ENCODE measurements around the gene UTP11.
A peak's percentile ranks its signal among the peaks of the same experiment; 100 is the strongest.

The UTP11 gene

GRCh38 chr1:38006008-38006828, 6.3 kb upstream of the UTP11 start:
- in situ Hi-C loops (cut with HindIII; ENCODE audit: low pct_unique_long_range_greater_than_20kb, low sequenced_read_pairs): no loop called here
- no peak for TF ChIP-seq JUND (IDR thresholded peaks at IDR 0.05; ENCODE audit: low read depth)
- no peak for DNase-seq (ENCODE audit: low read depth in 1 of 2, low spot score in 1 of 2)

DNA sequence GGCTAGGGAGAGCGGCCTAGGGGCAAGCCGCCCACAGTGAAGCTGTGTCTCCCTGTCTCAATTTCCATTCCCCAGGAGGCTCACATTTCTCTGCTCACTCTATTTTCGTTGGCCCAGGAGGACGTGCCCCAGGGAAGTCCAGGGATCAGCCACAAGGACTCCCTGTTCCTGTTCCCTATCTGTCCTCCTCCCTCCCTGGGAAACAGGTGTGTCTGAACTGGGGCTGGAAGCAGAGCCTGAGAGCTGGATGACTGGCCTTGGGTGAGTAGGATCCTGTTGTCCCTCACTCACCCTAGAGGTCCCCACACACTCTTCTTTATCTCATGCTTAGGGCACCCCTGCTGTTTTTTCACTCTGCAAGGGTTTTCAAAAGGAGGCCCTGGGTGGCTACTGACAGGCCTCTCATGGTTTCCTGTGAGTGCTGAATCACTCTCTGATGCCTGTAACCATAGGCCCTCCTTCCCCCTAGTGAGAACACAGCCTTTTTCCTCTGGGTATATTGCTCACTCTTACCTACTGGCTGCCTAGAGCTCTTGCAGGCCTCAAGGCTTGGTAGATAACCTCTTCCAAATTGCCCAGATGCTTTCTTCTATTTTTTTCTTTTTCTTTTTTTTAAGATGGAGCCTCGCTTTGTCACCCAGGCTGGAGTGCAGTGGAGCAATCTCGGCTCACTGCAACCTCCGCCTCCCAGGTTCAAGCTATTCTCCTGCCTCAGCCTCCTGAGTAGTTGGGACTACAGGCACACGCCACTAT, 3.3 kb upstream of the UTP11 start:
- DNase-seq (ENCODE audit: low read depth in 1 of 2, low spot score in 1 of 2): no peak
- TF ChIP-seq JUND (IDR thresholded peaks at IDR 0.05; ENCODE audit: low read depth): no peak
- in situ Hi-C loops (cut with HindIII; ENCODE audit: low pct_unique_long_range_greater_than_20kb, low sequenced_read_pairs): no loop called here

DNA sequence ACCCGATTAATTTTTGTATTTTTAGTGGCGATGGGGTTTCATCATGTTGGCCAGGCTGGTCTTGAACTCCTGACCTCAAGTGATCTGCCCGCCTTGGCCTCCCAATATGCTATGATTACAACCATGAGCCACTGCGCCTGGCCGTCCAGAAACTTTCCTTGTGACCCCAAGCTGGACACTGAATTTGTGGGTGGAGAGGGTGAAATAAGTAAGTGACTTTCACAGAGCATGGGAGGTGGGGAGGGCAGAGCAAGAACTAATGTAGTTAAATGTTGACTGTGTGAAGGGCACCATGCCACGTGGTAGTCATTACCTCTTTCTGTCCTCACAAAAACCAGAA, 2.7 kb upstream of the UTP11 start:
- DNase-seq (ENCODE audit: low read depth in 1 of 2, low spot score in 1 of 2): no peak

DNA sequence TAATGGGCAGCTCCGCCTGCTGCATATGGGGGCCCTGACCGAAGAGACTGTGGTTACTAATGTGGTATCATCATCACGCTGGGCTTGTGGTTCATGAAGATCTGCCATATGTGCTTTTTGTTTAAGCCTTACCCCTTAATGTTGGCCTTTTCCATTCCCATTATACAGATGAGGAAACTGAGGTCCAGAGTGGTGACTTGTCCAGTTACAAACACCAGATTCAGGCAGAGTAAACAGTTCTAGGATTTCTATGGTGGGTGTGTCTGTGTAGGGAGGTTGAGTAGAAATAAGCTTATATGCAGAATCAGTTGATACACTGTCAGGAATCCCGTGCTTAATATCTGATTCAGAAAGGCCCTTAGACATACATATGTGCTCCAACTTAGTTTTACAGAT, 691 bp downstream of the UTP11 start:
- in situ Hi-C loops (cut with HindIII; ENCODE audit: low pct_unique_long_range_greater_than_20kb, low sequenced_read_pairs): no loop called here
- no peak for DNase-seq (ENCODE audit: low read depth in 1 of 2, low spot score in 1 of 2)
- no peak for TF ChIP-seq JUND (IDR thresholded peaks at IDR 0.05; ENCODE audit: low read depth)

More for the DNA sequence above, 2.7 kb upstream of the UTP11 start:
- in situ Hi-C loops (cut with HindIII; ENCODE audit: low pct_unique_long_range_greater_than_20kb, low sequenced_read_pairs): no loop called here
- no peak for TF ChIP-seq JUND (IDR thresholded peaks at IDR 0.05; ENCODE audit: low read depth)

DNA sequence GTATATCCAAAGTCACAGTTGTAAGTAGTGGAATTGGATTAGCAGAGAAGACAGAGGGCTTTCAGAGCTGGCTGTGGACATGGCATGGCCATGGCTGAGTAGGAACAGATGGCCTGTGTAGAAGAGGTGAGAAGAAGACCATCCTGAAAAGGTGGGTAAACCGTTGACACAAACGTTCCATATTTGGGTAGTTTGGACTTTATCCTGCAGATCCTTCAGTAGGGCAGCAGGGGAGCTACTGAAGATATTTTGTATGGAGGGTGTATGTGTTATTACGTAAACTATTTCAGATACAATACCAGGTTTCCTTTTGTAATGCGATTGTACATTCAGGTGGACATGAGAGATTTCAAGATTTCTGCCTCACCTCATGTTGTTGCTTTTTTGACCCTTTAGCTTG, 1.6 kb downstream of the UTP11 start:
- in situ Hi-C loops (cut with HindIII; ENCODE audit: low pct_unique_long_range_greater_than_20kb, low sequenced_read_pairs): no loop called here
- TF ChIP-seq JUND (IDR thresholded peaks at IDR 0.05; ENCODE audit: low read depth): no peak
- no peak for DNase-seq (ENCODE audit: low read depth in 1 of 2, low spot score in 1 of 2)

- no peak for DNase-seq (ENCODE audit: low read depth in 1 of 2, low spot score in 1 of 2)
- in situ Hi-C loops (cut with HindIII; ENCODE audit: low pct_unique_long_range_greater_than_20kb, low sequenced_read_pairs): no loop called here
- no peak for TF ChIP-seq JUND (IDR thresholded peaks at IDR 0.05; ENCODE audit: low read depth)
Measured at GRCh38 chr1:38014724-38015424, 2.3 kb downstream of the UTP11 start.

DNA sequence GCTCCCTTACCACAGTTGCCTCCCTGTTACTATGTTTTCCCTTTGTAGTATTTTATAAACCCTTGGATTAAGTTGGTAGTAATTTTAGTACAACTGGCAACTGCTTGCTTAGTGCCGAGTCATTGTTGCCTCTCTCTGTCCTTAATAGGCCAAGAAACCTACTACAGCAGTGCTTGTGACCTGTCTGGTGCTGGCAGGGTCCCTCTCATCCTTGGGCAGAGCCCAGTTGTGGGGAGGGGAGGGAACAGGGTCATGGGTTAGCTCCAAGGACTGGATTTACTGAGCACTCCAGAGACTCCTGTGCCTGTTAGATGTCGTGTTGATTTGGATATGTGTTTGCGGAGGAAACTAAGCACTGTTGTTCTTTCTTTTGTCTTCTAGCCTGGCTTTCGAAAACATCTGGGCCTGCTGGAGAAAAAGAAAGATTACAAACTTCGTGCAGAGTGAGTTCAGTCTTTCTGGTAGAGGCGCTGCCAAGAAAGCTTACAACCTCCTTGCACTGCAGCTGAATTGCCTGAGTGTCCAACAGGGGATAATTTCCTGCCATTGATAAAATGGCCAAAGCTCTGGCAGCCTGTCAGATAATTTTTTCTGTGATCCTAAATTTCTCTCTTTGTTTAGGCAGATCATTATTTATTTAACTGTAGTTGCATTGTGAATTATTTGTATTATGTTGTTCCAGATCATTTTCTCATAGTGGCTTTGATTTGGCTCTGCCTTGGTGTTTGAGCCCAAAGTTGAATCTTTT, 3.6 kb downstream of the UTP11 start:
- TF ChIP-seq JUND (IDR thresholded peaks at IDR 0.05; ENCODE audit: low read depth): no peak
- DNase-seq (ENCODE audit: low read depth in 1 of 2, low spot score in 1 of 2): no peak
- in situ Hi-C loops (cut with HindIII; ENCODE audit: low pct_unique_long_range_greater_than_20kb, low sequenced_read_pairs): no loop called here

GRCh38 chr1:38018864-38019343, 6.4 kb downstream of the UTP11 start:
- no peak for TF ChIP-seq JUND (IDR thresholded peaks at IDR 0.05; ENCODE audit: low read depth)
- DNase-seq (ENCODE audit: low read depth in 1 of 2, low spot score in 1 of 2): peak in 1 of 2 experiments; percentile 44
- in situ Hi-C loops (cut with HindIII; ENCODE audit: low pct_unique_long_range_greater_than_20kb, low sequenced_read_pairs): no loop called here

DNA sequence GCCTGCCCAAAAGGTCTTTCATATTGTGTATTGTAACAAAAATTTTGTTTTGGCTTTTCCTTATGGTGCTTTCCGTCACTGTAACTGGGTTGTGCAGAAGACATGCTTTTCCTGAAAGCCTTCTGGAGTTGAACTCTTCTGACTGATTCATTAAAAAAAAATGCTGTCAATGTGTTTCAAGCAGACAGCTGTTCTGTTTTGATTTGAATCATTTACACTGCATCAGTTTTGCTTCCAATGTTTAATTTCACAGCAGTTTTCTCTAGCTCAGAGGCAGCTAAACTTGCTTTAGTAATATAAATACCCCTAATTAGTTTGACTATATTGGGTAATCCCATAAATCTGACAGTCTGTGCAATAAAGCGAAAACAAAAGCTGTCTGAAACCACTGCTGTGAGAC, 7.9 kb downstream of the UTP11 start:
- in situ Hi-C loops (cut with HindIII; ENCODE audit: low pct_unique_long_range_greater_than_20kb, low sequenced_read_pairs): no loop called here
- DNase-seq (ENCODE audit: low read depth in 1 of 2, low spot score in 1 of 2): no peak
- TF ChIP-seq JUND (IDR thresholded peaks at IDR 0.05; ENCODE audit: low read depth): no peak

DNA sequence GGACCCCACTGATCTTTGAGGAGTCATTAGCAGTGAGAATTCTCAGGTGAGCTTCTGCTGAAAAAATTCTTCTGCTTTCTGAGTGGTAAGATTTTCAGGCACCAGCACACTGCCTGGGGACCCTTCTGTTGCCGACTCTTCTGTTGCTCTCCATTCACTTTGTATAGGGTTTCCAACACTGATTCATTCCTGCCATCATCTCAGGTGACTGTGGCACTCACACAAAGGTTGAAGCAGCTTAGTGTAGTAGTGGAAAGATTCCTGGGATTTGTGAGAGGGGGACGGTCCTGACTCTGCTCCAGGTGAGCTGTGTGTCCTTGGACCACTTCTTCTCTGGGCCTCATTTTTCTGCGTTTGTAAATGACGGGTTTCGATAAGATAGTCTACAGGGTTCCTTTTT, 9.4 kb downstream of the UTP11 start:
- in situ Hi-C loops (cut with HindIII; ENCODE audit: low pct_unique_long_range_greater_than_20kb, low sequenced_read_pairs): no loop called here
- DNase-seq (ENCODE audit: low read depth in 1 of 2, low spot score in 1 of 2): no peak
- no peak for TF ChIP-seq JUND (IDR thresholded peaks at IDR 0.05; ENCODE audit: low read depth)

DNA sequence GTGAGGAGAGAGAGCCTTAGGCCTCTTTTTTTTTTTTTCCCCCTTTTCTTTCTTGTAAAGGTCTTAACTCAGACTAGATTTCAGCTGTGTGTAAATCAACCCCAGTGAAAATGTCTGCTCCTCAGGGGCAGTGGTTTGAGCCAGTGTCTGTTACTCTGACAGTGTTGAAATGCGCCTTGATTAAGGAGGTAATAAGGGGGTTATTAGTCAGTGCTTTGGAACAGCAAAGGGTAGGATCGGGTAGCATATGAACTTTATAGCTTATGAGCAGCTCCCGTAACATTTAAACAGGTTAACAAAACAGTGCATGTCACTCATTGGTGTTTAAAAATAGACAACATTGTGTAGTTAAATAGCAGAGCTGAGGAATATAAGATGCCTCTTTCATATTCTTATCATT, 10.3 kb downstream of the UTP11 start:
- TF ChIP-seq JUND (IDR thresholded peaks at IDR 0.05; ENCODE audit: low read depth): no peak
- in situ Hi-C loops (cut with HindIII; ENCODE audit: low pct_unique_long_range_greater_than_20kb, low sequenced_read_pairs): no loop called here
- DNase-seq (ENCODE audit: low read depth in 1 of 2, low spot score in 1 of 2): no peak

DNA sequence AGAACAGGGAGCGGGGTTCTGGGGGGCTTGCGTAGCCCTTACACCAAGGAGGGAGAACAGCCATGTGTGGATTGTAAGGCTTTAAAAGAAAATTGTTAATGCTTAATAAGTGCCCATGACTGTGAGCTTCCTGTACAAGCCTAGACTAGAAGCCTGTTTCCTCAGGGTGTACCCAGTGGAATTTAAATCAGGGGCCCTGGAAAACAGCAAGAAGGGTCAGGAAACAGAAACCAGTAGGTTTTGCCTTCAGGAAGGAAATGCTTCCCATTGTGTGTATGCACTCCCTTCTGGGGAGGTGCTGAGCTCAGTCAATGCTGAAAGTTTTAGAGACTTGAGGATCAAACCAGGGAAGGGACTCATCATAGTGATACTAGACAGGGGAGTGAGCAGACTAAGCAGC, 12.7 kb downstream of the UTP11 start:
- no peak for DNase-seq (ENCODE audit: low read depth in 1 of 2, low spot score in 1 of 2)
- no peak for TF ChIP-seq JUND (IDR thresholded peaks at IDR 0.05; ENCODE audit: low read depth)
- in situ Hi-C loops (cut with HindIII; ENCODE audit: low pct_unique_long_range_greater_than_20kb, low sequenced_read_pairs): no loop called here

All from T47D (cell line).